Measurements from ENCODE around the gene CYTH1.

DNA sequence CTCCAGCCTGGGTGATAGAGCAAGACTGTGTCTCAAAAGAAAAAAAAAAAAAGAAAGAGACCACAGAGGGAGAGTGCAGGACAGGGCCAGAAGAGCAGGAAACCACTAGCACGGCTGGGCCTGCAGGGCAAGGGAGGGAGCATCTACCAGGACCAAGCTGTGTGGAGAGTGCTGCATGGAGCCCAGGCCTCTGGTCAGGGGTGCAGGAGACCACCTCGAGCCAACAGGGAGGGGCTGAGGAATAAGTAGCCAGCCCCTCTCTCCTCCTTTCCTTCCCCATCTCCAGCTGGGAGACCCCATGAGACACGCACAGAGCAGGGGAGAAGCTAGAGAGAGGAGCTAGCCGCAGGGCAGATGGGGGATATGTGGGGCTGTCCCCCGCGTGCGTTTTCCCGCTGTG lies 137.8 kb downstream of the CYTH1 start:
- TF ChIP-seq, protein P1, sequence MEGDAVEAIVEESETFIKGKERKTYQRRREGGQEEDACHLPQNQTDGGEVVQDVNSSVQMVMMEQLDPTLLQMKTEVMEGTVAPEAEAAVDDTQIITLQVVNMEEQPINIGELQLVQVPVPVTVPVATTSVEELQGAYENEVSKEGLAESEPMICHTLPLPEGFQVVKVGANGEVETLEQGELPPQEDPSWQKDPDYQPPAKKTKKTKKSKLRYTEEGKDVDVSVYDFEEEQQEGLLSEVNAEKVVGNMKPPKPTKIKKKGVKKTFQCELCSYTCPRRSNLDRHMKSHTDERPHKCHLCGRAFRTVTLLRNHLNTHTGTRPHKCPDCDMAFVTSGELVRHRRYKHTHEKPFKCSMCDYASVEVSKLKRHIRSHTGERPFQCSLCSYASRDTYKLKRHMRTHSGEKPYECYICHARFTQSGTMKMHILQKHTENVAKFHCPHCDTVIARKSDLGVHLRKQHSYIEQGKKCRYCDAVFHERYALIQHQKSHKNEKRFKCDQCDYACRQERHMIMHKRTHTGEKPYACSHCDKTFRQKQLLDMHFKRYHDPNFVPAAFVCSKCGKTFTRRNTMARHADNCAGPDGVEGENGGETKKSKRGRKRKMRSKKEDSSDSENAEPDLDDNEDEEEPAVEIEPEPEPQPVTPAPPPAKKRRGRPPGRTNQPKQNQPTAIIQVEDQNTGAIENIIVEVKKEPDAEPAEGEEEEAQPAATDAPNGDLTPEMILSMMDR (IDR thresholded peaks at IDR 0.05) = no peak
- TF ChIP-seq, protein P2, sequence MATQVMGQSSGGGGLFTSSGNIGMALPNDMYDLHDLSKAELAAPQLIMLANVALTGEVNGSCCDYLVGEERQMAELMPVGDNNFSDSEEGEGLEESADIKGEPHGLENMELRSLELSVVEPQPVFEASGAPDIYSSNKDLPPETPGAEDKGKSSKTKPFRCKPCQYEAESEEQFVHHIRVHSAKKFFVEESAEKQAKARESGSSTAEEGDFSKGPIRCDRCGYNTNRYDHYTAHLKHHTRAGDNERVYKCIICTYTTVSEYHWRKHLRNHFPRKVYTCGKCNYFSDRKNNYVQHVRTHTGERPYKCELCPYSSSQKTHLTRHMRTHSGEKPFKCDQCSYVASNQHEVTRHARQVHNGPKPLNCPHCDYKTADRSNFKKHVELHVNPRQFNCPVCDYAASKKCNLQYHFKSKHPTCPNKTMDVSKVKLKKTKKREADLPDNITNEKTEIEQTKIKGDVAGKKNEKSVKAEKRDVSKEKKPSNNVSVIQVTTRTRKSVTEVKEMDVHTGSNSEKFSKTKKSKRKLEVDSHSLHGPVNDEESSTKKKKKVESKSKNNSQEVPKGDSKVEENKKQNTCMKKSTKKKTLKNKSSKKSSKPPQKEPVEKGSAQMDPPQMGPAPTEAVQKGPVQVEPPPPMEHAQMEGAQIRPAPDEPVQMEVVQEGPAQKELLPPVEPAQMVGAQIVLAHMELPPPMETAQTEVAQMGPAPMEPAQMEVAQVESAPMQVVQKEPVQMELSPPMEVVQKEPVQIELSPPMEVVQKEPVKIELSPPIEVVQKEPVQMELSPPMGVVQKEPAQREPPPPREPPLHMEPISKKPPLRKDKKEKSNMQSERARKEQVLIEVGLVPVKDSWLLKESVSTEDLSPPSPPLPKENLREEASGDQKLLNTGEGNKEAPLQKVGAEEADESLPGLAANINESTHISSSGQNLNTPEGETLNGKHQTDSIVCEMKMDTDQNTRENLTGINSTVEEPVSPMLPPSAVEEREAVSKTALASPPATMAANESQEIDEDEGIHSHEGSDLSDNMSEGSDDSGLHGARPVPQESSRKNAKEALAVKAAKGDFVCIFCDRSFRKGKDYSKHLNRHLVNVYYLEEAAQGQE (IDR thresholded peaks at IDR 0.05; ENCODE audit: low read depth, low read length) = no peak
- no peak for TF ChIP-seq TCF12 (IDR thresholded peaks at IDR 0.05)
- no peak for TF ChIP-seq MXI1 (IDR thresholded peaks at IDR 0.05; ENCODE audit: low read depth, low read length)
- TF ChIP-seq, protein P3, sequence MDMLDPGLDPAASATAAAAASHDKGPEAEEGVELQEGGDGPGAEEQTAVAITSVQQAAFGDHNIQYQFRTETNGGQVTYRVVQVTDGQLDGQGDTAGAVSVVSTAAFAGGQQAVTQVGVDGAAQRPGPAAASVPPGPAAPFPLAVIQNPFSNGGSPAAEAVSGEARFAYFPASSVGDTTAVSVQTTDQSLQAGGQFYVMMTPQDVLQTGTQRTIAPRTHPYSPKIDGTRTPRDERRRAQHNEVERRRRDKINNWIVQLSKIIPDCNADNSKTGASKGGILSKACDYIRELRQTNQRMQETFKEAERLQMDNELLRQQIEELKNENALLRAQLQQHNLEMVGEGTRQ (IDR thresholded peaks at IDR 0.05; ENCODE audit: borderline replicate concordance, low read depth, low read length) = no peak
